Stimulated activated naive CD8-positive, alpha-beta T cell treated with anti-CD3 and anti-CD28 coated beads, Interleukin-15, Interleukin-2, amounts not matched to agents 100 U/mL and 50 U/mL, for 24 hours (primary cell): Measurements from ENCODE around the gene SLC6A6.
"Not testable (repeated sequence)": the region's sequence is repeated elsewhere in the genome, so short reads cannot be mapped to it uniquely, and the experiment has no call there.

Source experiments
- ATAC-seq: fragments of 150-1000 bp; cut with Tn5 transposase; one replicate; pipeline ENCODE4 v1.10.0; 2021
- DNase-seq: peaks from one replicate; pipeline ENCODE4 v3.0.0; 2021

The SLC6A6 gene

GRCh38 chr3:14437705-14438104 lies 35.3 kb downstream of the SLC6A6 start:
- not testable (repeated sequence) for DNase-seq, ATAC-seq

- ATAC-seq = no peak
- DNase-seq = no peak
These were observed 35.9 kb downstream of the SLC6A6 start for GRCh38 chr3:14438262-14438661.

GRCh38 chr3:14438929-14439328 lies 36.5 kb downstream of the SLC6A6 start:
- no peak for DNase-seq
- no peak for ATAC-seq

- no peak for ATAC-seq
These were observed 37.2 kb downstream of the SLC6A6 start for GRCh38 chr3:14439501-14440167.

GRCh38 chr3:14440168-14440518 lies 37.7 kb downstream of the SLC6A6 start:
- ATAC-seq (no peak), DNase-seq (no peak)

More at GRCh38 chr3:14439501-14440167, 37.2 kb downstream of the SLC6A6 start:
- DNase-seq = no peak

DNA sequence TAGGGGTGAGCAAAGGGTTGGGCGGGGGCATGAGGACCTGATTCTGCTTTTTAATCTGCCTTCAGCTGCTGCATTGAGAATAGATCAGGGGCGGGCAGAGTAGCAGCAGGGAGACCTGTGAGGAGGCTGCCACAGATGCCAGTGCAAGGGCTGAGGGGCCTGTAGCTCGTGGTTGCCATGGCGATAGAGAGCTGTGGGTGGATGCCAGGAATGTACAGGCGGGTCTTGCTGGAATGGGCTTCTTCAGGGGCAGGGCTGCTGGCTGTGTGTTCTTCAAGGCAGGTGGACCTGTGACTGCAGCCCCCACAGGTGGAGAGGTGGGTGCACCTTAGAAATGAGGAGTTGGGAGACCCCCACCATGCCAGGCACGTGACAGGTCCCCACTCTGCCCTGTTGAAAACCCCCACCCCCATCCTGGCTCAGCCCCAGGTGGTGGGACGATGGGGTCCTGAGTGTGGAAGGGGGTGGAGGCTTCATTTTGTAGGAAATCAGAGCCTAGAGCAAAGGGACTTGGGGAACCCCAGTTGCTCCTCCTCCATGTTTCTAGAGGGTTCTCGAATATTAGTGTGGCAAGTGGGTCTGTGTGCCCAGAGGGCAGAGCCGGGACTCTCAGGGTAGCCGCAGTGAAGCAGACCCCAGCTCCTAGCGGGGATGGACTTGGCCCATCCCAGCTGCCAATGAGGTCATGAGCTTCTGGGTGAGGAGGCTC lies 38.3 kb downstream of the SLC6A6 start:
- no peak for ATAC-seq
- DNase-seq = no peak

- ATAC-seq (no peak), DNase-seq (no peak)
These were observed 39.0 kb downstream of the SLC6A6 start for GRCh38 chr3:14441240-14441919.

DNA sequence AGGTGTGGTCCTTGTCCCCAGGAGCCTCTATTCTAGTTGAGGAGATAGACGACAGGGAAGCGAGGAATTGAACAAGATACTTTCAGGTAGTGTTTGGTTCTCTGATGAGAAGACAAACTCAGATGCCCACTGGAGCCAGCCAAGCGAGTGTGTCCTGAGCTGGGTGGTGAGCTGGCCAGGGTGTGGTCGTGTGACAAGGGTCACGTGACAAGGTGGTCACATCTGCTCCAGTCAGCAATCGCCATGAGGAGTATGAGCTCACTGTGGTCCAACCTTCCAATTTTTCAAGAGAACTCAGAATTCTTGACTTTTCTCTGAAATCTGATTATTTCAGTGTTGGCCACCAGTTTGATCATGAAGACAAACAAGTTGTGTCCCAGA lies 39.5 kb downstream of the SLC6A6 start:
- ATAC-seq = no peak
- DNase-seq = no peak

DNA sequence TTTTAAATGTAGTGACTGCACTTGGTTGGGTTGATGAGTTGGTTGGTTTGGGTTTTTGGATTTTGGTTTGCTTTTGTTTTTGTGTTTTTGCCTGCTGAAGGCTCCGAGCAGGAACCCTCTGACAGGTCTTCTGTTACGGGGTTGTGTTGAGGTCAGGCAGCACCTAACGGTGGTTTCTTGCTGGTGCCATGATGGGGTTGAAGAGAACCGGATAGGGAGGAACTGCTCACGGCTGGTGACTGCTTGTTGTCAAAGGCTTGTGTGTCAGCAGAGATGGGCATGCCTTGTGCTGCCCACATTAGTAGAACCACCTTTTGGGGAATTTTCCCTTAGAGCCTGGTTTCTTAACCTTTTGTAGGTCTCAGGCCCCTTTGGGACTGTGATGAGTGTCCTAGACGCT lies 42.0 kb downstream of the SLC6A6 start:
- ATAC-seq (no peak), DNase-seq (no peak)

GRCh38 chr3:14445773-14446172 lies 43.4 kb downstream of the SLC6A6 start:
- ATAC-seq (no peak), DNase-seq (no peak)

DNA sequence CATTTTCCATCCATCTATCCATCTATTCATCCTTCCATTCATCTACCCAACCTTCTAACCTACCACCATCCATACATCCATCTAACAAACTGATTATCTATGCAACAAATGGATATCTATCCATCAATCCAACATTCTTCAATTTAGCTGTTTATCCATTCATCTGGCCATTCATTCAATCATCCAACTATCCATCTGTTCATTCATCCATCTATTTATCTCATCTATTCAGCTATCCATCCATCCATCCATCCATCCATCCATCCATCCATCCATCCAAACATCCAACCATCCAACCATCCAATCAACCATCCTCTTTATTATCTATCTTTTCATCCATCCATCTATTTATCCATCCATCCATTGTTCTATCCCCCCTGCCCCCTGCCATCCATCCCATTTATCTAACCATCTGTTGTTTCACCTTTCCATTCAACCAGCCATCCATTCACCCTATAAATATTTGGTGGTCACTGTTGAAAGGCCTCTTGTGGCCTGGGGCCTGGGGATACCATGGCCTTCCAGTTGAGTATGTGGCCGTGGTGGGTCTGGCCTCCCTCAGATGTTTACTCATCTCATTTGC lies 44.7 kb downstream of the SLC6A6 start:
- ATAC-seq = no peak

DNA sequence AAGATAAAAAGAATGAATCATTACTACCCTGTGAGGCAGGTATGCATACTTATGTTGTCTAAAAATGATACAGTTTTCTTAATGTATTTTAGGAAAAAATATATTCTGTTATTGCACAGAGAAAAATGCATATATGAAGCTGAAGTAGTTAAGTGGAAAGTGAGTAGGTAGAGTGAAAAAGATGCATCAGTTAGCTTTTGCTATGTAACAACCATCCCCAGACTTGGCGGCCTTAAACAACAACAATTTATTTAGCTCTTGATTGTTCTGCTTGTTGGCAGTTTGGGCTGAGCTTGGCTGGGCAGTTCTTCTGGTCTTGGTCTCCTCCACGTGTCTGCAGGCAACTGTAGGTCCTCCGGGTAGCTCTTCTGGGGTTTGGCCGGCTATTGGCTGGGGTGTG lies 45.7 kb downstream of the SLC6A6 start:
- ATAC-seq = no peak
- DNase-seq = no peak

More for the DNA sequence above, 44.7 kb downstream of the SLC6A6 start:
- no peak for DNase-seq

- no peak for ATAC-seq
- no peak for DNase-seq
These were observed 46.6 kb downstream of the SLC6A6 start for GRCh38 chr3:14448756-14449727.

DNA sequence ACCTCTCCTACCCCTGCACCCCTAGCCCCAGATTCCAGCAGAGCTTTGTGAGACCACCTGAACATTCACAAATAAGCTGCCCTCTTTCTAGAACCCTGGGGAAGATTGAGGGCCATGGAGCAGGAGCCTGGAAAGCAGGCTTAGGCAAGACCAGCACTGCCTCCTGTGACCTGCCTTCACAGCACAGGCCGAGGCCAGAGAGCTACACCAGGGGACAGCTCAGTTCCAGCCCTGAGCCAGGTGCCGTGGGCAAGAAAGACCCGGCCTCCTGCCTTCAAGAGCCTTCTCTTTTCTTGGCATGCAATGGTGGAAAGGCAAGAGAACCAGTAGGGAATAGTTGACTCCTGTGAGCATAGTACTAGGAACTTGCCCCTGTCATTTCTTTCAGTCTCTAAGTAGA lies 48.1 kb downstream of the SLC6A6 start:
- ATAC-seq (no peak), DNase-seq (no peak)

- no peak for DNase-seq
- no peak for ATAC-seq
These were observed 48.7 kb downstream of the SLC6A6 start for GRCh38 chr3:14450922-14451606.

GRCh38 chr3:14451844-14452739 lies 49.7 kb downstream of the SLC6A6 start:
- no peak for DNase-seq
- ATAC-seq = no peak

DNA sequence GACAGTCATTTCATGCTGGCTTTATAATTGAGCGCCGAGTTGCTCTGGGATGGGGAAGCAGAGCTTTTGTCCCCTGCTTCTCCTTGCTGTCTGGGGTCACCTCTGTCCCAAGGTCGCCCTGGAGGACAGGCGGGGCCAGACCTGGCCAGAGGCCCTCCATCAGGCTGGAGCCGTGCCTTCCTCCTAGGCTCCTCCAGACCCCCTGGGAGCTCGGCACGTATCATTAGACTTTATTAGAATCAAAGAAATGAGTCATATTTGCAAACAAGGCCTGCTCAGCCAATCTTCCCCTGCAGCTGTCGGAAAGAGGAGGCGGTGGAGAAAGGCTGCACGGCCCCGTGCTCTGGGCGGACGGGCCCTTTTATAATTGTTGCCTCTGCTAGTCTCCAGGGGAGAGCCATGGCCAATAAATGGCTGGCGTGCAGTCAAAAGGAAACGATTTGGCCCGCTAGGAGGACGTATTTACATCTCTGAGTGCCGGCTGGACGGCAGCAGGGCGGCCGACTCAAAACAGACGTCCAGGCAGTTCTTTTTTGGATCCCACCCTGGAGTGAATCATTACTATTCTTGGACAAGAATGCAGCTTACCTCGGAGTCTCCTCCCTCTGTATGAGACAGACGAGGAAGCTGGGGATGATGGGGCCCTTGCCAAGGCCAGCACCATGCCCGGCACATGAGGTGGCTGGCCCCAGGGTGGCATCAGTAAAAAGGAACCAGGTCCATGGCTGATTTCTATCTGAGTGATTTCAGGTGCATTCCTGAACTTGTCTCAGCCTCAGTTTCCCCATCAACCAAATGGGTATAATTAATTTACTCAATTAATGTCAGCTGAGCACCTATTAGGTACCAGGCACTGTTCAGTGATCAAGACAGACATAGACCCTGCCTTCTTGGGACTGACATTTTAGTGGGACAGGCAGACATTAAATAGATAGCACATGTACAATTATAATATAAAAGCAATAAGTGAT lies 50.6 kb downstream of the SLC6A6 start:
- DNase-seq = no peak
- no peak for ATAC-seq

GRCh38 chr3:14453876-14454638 lies 51.7 kb downstream of the SLC6A6 start:
- ATAC-seq (no peak), DNase-seq (no peak)
